Fibroblast of upper back skin (primary cell): ENCODE results near the gene ZNF205.

Experiments
- DNase-seq: peaks from one replicate; pipeline ENCODE4 v3.0.0-alpha.2; 2013

Gene ZNF205

DNA sequence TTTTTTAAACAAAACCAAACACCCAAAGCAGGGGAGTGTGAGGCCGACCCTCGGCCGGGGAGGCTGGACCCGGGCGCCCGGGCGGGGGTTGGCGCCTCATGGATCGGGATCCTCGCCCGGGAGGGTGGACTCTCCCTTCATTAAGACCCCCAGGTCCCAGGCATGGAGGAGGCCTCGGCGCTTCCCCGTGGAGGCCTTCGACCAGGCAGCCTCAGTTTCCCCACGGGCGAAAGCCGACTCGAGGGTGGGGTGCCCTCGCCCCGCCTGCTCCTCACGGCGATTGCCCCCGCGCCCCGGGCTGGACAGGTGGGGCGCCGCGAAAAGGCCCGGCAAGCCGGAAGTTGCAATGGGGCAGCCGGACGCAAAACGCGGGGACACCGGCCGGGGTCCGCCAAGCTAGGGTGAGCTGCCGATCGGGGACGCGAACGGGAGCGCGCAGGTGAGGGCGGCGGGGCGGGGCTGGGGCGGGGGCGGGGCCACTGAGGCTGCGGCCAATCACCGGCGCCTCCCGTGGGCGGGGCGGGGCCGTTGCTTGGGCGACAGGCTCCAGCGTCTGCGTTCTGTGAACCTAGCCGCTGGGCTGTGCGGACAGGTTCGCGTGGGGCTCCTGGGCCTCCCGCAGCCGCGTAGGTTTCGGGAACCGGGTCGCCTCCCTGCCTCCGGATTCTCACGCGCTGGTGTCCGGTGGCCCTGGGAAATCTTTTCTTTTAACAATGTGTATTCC, 6.0 kb upstream of the ZNF205 start:
- peak; percentile 90 for DNase-seq

DNA sequence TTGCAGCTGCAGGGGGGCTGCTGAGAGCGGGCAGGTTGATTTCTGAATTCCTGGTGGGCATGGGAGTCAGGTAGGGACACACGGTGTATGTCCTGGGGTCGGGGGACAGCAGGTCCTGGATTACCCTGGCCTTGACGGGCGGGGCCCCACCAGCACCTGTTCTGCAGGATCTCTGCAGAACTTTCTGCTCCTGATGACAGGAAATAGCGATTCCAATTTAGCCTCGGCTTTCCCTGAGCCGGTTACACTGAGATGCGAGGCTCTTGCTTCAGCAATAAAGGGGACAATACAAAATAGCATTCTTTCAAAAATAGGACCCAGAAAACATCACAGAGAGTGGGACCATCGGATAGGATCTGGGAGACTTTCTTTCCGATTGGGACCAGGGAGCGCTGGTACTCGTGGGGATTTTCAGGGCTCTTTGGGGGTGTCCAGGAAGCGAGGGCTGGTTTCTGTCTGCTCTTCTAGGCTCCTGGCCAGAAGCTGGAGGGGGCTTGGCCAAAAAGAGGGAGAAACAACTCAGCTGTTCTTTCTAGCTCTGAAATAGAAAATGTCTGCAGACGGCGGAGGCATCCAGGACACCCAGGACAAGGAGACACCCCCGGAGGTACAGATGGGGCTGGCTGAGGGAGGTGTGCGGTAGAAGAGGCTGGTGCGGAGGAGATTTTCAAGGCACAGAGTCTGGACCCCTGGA, 642 bp downstream of the ZNF205 start:
- no peak for DNase-seq

- no peak for DNase-seq
These were observed 1.5 kb downstream of the ZNF205 start for GRCh38 chr16:3113765-3114479.

GRCh38 chr16:3115003-3115402, 2.6 kb downstream of the ZNF205 start:
- no peak for DNase-seq

- DNase-seq, result no peak
These were observed 3.2 kb downstream of the ZNF205 start for GRCh38 chr16:3115561-3115960.

GRCh38 chr16:3118204-3118790, 5.9 kb downstream of the ZNF205 start:
- no peak for DNase-seq

GRCh38 chr16:3118846-3119245, 6.5 kb downstream of the ZNF205 start:
- DNase-seq, result no peak

DNA sequence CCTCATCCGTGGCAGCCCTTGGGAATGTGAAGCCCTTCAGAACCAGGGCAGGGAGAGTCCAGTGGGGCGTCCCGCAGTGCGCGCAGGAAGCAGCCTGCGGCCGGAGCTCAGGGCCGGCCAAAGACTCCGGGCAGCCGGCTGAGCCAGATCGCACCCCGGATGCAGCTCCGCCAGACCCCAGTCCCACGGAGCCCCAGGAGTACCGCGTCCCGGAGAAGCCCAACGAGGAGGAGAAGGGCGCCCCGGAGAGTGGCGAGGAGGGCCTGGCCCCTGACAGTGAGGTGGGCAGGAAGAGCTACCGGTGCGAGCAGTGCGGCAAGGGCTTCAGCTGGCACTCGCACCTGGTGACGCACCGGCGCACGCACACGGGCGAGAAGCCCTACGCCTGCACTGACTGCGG, 6.9 kb downstream of the ZNF205 start:
- DNase-seq, result no peak

DNA sequence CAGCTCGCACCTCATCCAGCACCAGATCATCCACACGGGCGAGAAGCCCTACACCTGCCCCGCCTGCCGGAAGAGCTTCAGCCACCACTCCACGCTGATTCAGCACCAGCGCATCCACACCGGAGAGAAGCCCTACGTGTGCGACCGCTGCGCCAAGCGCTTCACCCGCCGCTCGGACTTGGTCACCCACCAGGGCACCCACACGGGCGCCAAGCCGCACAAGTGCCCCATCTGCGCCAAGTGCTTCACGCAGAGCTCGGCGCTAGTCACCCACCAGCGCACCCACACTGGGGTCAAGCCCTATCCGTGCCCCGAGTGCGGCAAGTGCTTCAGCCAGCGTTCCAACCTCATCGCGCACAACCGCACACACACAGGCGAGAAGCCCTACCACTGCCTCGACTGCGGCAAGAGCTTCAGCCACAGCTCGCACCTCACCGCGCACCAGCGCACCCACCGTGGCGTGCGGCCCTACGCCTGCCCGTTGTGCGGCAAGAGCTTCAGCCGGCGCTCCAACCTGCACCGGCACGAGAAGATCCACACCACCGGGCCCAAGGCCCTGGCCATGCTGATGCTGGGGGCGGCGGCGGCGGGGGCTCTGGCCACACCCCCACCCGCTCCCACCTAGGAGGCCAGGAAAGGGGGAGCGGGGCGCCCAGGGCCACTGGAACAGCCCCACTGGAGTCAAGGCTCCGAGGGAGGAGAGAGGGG, 7.5 kb downstream of the ZNF205 start:
- no peak for DNase-seq

DNA sequence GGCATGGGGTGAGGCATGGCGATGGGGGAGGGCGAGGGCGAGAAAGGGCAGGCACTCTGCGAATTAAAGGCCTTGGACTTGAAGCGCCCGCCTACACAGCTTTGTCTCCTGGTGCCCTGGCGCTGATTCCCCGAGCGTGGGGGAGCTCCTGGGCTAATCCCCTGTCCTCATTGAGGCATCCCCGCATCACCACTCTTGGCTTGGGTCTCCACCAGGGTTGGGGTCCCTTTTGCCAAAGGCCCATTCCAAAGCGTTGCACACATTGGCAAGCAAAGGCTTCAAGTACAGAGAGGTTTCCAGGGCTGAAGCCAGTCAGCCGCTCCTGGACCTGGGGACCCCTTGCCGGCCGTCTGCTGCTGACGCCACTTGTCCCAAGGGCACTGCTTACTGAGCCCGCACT, 8.0 kb downstream of the ZNF205 start:
- no peak for DNase-seq

DNA sequence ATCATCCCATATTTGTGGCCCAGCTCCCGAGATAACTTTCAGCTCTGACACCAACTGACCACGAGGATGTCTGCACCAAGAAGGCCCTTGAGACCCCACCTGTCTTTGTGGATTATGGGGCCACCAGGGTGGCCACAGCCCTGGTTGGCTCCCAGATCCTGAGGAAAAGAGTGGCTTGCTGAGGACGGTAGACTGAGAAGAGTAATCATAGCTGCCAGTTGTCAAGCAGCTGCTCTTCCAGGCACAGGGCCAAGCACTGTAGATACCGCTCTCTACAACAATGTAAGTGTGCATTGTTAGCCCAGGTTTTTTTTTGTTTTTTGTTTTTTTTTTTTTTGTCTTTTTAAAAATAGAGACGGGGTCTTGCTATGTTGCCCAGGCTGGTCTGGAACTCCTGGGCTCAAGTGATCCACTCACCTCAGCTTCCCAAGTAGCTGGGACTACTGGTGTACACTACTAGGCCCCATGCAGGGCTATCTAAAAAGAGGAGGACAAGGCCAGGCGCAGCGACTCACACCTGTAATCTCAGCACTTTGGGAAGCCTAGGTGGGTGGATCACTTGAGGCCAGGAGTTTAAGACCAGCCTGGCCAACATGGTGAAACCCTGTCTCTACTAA, 9.6 kb downstream of the ZNF205 start:
- no peak for DNase-seq

DNA sequence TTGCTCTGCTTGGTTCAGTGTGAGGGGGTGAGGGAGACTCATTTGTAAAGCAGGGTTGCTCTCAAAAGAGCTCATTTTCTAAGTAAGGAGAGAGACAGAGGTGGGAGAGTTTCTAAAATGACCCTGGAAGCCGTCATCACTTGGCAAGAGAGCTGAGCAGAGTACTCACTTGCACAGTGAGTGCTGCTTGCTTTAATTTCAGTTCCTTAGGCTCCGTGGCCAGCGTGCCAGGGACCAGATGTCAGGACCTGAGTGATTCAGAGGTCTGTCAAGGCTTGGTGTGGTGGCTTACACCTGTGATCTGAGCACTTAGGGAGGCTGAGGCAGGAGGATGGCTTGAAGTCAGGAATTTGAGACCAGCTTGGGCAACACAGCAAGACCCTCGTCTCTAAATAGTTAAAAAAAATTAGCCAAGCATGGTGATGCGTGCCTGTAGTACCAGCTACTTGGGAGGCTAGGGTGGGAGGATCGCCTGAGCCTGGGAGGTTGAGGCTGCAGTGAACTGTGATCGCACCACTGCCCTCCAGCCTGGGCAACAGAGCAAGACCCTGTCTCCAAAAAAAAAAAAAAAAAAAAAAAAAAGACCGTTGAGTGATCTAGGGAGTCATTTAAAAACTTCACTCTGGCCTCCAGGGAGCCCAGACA, 10.7 kb downstream of the ZNF205 start:
- DNase-seq, result no peak

- DNase-seq, result peak; percentile 93
These were observed 11.8 kb downstream of the ZNF205 start for GRCh38 chr16:3123986-3124886.

DNA sequence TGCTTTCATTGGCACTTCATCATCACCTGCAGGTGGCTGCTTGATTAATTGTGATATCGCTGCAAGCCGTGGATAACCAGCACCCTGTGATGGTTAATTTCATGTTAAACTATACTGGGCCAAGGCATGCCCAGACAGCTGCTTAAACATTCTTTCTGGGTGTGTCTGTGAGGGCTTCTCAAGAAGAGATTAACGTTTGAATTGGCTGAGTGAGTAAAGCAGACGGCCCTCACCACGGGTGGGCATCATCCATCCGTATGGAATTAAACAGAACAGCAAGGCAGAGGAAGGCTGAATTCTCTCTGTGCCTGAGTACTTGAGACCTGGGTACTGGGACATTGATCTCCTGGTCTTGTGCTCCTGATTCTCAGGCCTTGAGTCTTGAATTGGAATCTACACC, 15.4 kb downstream of the ZNF205 start:
- DNase-seq, result no peak

DNA sequence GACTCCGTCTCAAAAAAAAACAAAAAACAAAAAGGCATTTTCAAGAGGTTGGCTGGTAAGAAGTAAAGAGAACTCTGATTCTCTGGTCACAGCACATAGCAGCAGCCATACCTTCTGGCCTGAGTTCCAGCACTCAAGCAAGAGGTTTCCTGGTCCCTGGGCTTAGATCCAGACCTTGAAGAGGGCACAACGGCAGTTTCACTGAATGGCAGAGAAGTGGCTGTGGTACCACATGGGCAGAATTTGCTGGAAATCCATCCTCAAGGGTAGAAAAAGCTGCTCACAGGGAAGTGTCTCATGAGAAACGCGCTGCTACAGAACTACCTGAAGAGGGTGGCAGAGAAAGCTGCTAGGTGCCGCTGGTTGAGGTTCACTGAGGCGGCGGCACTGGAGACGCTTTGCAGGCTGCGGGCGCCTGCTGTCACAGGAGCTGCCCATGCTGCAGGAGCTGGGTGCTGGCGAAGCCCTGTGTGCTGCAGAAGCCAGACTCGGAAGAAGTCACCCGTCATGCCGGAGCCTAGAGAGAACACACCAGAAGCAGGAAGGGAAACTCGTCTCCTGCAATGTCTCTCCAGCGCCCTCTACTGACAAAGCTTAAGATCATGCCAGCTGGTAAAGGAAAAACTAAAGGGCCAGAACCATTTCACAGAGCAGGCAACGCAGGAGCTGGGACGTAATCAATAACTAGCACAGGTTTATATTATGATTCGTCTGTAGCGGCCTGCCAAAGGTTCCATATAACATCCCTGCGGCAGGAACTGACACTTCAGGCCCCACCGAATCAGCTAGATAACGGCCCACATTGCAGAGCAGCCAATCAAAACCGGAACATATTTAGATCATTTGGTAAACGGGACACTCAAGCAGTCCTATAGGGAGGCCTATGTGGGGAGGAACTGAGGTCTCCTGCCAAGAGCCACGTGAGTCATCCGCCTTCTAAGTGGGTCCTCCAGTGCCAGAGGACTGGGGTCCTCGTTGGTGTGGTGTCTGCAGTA, 17.0 kb downstream of the ZNF205 start:
- peak; percentile 83 for DNase-seq

DNA sequence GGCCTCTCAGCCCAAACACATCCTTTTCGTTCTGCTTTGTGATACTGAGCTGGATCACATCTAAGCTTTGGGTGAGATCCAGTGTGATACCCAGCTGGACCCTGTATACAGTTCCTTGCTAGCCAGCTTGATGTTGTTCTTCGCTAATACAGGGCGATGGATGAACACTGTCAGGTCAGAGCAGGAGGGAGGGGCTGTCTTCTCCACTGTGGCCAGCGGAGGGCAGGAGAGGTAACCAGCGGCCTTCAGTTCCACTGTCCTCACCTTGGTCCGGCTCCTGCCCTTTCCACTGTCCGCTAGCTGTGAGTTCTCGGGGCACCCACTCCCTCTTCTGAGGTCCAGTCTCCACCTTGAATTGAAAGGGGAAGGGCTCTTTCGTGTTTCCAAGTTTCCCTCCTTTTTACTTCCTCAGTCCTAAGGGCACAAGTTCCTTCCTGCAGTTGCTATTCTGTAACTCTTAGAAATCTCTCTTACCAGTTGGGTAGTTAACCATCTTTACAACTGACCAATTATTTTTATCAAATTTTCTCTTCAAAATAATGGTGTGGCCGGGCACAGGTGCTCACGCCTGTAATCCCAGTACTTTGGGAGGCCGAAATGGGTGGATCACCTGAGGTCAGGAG, 19.5 kb downstream of the ZNF205 start:
- no peak for DNase-seq

- DNase-seq, result no peak
These were observed 21.5 kb downstream of the ZNF205 start for GRCh38 chr16:3133844-3134243.

GRCh38 chr16:3134338-3135125, 22.1 kb downstream of the ZNF205 start, which contains the start of gene ZNF213:
Gene ZNF213, plus strand, starts transcription at chr16:3135029. Its CDS starts 2,252 bp downstream, at chr16:3137281.
- peak; percentile 98 for DNase-seq
